ENCODE data around the gene PCBP1.

PCBP1 gene

GRCh38 chr2:70116936-70117552 lies 29.8 kb downstream of the PCBP1 start:
- no peak for TF ChIP-seq CTCF (conservative IDR thresholded peaks at IDR 0.05)
- TF ChIP-seq ZFX (IDR thresholded peaks at IDR 0.05), result no peak
- no peak overlapping the region for H3K27ac ChIP-seq

GRCh38 chr2:70118798-70119454 lies 31.6 kb downstream of the PCBP1 start:
- H3K27ac ChIP-seq, result no peak overlapping the region
- TF ChIP-seq CTCF (conservative IDR thresholded peaks at IDR 0.05) (no peak), ZFX (IDR thresholded peaks at IDR 0.05) (no peak)

GRCh38 chr2:70121627-70122372 lies 34.5 kb downstream of the PCBP1 start:
- TF ChIP-seq CTCF (conservative IDR thresholded peaks at IDR 0.05) (no peak), ZFX (IDR thresholded peaks at IDR 0.05) (no peak)
- no peak overlapping the region for H3K27ac ChIP-seq

- no peak overlapping the region for H3K27ac ChIP-seq
Measured at GRCh38 chr2:70122470-70122869, 35.2 kb downstream of the PCBP1 start.

GRCh38 chr2:70123051-70123828 lies 36.0 kb downstream of the PCBP1 start:
- TF ChIP-seq ZFX (IDR thresholded peaks at IDR 0.05), result no peak
- no peak for TF ChIP-seq CTCF (conservative IDR thresholded peaks at IDR 0.05)
- H3K27ac ChIP-seq, result no peak overlapping the region

More at GRCh38 chr2:70122470-70122869, 35.2 kb downstream of the PCBP1 start:
- TF ChIP-seq CTCF (conservative IDR thresholded peaks at IDR 0.05), result no peak
- TF ChIP-seq ZFX (IDR thresholded peaks at IDR 0.05), result no peak

GRCh38 chr2:70123829-70124116 lies 36.5 kb downstream of the PCBP1 start:
- TF ChIP-seq ZFX (IDR thresholded peaks at IDR 0.05) (no peak), CTCF (conservative IDR thresholded peaks at IDR 0.05) (no peak)
- no peak overlapping the region for H3K27ac ChIP-seq
